ENCODE data around the gene RAB37.
A peak's percentile ranks its signal among the peaks of the same experiment; 100 is the strongest.

RAB37 gene

GRCh38 chr17:74736513-74737298 is at the start of gene RAB37:
TSS of gene RAB37 (plus strand) at chr17:74737256. CDS start at chr17:74737273, 17 bp downstream.
- ATAC-seq = peak; percentile 24 to 26

- no peak for ATAC-seq
These were observed 49.2 kb upstream of the RAB37 start for GRCh38 chr17:74687886-74688285.

- no peak for ATAC-seq
These were observed 46.6 kb upstream of the RAB37 start for GRCh38 chr17:74690409-74690825.

GRCh38 chr17:74691151-74691550 is 45.9 kb upstream of the RAB37 start:
- ATAC-seq = no peak

GRCh38 chr17:74694081-74694480 is 43.0 kb upstream of the RAB37 start:
- no peak for ATAC-seq

- no peak for ATAC-seq
These were observed 41.4 kb upstream of the RAB37 start for GRCh38 chr17:74695629-74696028.

- no peak for ATAC-seq
These were observed 39.5 kb upstream of the RAB37 start for GRCh38 chr17:74697515-74697914.

- ATAC-seq = no peak
These were observed 39.0 kb upstream of the RAB37 start for GRCh38 chr17:74698069-74698468.

GRCh38 chr17:74699236-74699635 is 37.8 kb upstream of the RAB37 start:
- no peak for ATAC-seq

GRCh38 chr17:74702116-74702871 is 34.8 kb upstream of the RAB37 start:
- ATAC-seq = no peak

GRCh38 chr17:74703311-74703710 is 33.7 kb upstream of the RAB37 start:
- no peak for ATAC-seq

GRCh38 chr17:74704544-74704943 is 32.5 kb upstream of the RAB37 start:
- ATAC-seq = no peak

GRCh38 chr17:74711058-74711824 is 25.8 kb upstream of the RAB37 start:
- ATAC-seq = no peak

GRCh38 chr17:74712301-74712700 is 24.8 kb upstream of the RAB37 start:
- ATAC-seq = no peak

GRCh38 chr17:74712756-74713155 is 24.3 kb upstream of the RAB37 start, which contains the start of gene CD300LF:
TSS of gene CD300LF (minus strand) at chr17:74712923. CDS start at chr17:74712866, 57 bp downstream.
- no peak for ATAC-seq

GRCh38 chr17:74713171-74713755 is 23.8 kb upstream of the RAB37 start:
- no peak for ATAC-seq

- no peak for ATAC-seq
These were observed 21.9 kb upstream of the RAB37 start for GRCh38 chr17:74715144-74715543.

GRCh38 chr17:74720506-74720905 is 16.6 kb upstream of the RAB37 start:
- ATAC-seq = no peak

GRCh38 chr17:74722782-74723181 is 14.3 kb upstream of the RAB37 start:
- no peak for ATAC-seq

GRCh38 chr17:74723891-74724290 is 13.2 kb upstream of the RAB37 start:
- no peak for ATAC-seq

- no peak for ATAC-seq
These were observed 11.9 kb upstream of the RAB37 start for GRCh38 chr17:74725111-74725510.

- ATAC-seq = no peak
These were observed 8.9 kb upstream of the RAB37 start for GRCh38 chr17:74728033-74728701.
